Hematopoietic multipotent progenitor cell treated with erythropoietin and hydrocortisone succinate and interleukin-3 and kit ligand, for 8 days (in vitro differentiated cells): Measurements from ENCODE around the gene TTC28.
"Not testable (repeated sequence)": the region's sequence is repeated elsewhere in the genome, so short reads cannot be mapped to it uniquely, and the experiment has no call there.

Experiments
- DNase-seq: peaks from one replicate; pipeline ENCODE4 v3.0.0-alpha.2; 2015

TTC28 gene

DNA sequence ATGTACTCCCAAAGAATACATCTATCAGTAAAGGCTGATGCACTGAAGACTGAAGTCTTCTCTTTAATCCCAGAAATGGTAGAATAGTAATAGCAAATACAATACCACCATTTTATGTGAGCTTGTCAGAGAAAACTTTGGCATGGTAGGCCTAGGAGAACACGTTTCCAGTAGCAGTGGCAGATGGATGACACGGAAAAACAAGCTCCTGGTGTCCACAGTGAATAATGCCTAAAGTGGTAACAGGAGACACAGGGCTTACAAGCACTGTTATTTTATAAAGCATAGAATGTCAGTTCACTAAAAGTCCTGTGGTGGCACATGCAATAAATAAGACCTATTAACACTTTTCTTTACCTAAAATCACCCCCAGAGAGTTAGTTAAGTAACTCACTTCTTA is 277.6 kb downstream of the TTC28 start:
- DNase-seq = no peak

GRCh38 chr22:28398981-28399380 is 280.7 kb downstream of the TTC28 start:
- no peak for DNase-seq

- no peak for DNase-seq
Observed at GRCh38 chr22:28398355-28398754, 281.3 kb downstream of the TTC28 start.

DNA sequence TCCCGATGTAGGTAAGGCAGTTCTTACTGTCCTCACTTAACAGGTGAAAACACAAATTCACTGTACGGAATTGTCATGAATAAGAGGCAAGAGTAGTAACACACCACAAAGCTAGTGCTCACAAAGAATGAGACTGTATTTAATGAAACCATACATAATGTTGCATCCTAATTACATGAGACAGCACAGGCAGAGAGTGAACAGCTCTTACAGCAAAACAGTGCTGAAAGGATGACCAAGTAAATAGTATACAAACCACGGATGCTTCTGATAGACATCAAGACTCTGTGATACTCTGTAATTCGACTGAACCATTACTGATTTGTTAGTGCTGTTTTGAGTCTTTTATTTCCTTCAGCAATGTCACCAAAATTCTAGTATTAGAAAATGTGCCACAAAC is 282.3 kb downstream of the TTC28 start:
- DNase-seq = no peak

GRCh38 chr22:28395920-28396753 is 283.5 kb downstream of the TTC28 start:
- DNase-seq = peak; percentile 55

DNA sequence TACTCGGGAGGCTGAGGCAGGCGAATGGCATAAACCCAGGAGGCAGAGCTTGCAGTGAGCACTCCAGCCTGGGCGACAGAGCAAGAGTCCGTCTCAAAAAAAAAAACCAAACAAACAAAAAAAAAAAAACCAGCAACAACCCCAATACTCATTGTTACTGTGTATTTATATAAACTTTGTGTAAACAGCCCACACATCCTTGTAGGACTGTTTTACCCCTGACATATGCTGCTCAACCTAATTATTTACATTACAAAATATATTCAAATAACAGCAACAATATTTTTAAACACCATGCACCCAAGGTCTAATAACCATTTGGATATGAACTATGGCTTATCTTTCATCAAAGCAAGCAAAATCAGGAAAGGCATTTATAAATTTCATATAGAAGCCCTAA is 284.1 kb downstream of the TTC28 start:
- DNase-seq = no peak

DNA sequence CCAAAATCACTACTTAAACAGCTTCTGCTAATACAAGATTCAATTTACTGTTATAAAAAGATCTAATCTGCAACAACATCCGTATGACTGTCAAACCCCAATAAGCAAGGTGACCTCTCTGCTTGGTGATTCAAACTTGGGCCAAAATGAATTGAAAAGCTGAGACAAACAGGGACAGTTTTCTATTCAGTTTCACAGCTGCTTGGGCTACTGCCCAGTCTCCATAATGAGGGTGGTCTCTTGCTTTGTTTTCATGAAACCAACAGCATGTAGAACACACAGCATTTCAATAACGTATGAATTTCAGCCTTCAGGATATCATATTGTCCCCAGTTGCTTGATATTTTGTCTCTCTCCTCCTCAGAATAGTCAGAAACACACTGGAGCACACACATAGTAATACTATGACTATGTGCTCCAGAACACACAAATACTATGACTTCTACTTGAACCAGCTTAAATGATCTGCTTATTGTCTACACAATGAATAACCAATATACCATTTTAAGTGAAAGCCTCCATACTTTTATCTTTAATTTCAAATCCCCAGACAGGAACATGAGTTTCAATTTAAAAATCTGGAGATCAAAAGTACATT is 285.0 kb downstream of the TTC28 start:
- no peak for DNase-seq

- no peak for DNase-seq
Observed at GRCh38 chr22:28381429-28382167, 298.0 kb downstream of the TTC28 start.

GRCh38 chr22:28379951-28380350 is 299.7 kb downstream of the TTC28 start:
- no peak for DNase-seq

- DNase-seq = no peak
Observed at GRCh38 chr22:28379075-28379779, 300.4 kb downstream of the TTC28 start.

DNA sequence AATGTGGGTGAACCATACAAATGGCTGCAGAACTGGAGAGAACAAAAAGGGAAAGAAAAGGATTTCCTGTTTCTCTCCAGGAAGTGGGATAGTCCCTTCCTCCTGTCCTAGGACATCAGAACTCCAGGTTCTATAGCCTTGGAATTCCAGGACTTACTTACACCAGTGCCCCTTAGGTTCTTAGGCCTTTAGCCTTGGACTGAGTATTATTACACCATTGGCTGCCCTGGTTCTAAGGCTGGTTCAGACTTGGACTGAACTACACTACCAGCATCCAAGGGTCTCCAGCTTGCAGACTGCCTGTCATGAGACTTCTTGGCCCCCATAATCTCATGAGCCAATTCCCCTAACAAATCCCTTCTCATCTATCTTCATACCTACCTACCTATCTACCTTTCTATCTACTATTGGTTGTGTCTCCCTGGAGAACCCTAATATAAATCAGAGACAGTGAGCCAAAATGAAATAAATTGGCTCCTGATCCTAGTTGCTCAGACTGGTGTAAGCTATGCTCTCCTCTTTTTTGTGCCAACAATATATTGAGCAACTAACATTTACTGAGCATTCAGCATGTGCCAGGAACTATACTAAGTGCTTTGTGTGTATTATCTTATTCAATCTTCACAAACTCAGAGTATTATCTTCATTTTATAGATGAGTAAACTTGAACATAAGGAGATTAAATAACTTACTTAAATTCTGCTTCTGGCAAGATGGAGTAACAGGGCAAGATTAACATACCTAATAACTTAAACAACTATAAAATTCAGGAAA is 303.7 kb downstream of the TTC28 start:
- no peak for DNase-seq

GRCh38 chr22:28373831-28374230 is 305.8 kb downstream of the TTC28 start:
- no peak for DNase-seq

GRCh38 chr22:28369854-28370253 is 309.8 kb downstream of the TTC28 start:
- peak; percentile 89 for DNase-seq

- DNase-seq = no peak
Observed at GRCh38 chr22:28366856-28367255, 312.8 kb downstream of the TTC28 start.

DNA sequence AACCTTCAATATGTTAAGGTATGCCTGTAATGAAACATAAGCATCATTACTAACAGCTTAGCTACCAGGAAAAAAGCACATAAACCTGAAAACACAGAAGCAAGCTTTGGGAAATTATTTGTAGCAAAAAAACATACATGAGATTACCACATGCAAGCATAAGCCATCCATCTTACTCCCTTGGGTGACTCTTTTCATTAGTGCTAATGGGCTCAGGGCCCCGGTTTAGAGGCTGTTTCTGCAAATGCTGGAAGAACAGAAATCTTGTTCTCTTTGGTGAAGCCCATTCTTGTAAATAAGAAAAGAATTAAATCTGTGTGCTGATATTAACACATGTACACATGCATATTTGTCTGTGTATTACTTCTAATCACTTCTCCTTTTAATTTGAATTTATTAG is 314.3 kb downstream of the TTC28 start:
- no peak for DNase-seq

GRCh38 chr22:28364105-28364504 is 315.5 kb downstream of the TTC28 start:
- not testable (repeated sequence) for DNase-seq

DNA sequence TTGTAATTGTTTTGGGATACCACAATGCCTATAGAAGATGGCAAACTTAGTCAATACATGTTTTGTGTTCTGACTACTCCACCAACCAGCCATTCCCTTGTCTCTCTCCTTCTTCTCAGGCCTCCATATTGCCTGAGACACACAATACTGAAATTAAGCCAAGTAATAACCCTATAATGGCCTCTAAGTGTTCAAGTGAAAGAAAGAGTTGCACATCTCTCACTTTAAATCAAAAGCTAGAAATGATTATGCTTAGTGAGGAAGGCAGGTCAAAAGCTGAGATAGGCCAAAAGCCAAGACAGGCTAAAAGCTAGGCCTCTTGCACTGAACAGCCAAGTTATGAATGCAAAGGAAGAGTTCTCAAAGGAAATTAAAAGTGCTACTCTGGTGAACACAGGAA is 318.7 kb downstream of the TTC28 start:
- no peak for DNase-seq

- DNase-seq = no peak
Observed at GRCh38 chr22:28358312-28358711, 321.3 kb downstream of the TTC28 start.

GRCh38 chr22:28357193-28357592 is 322.4 kb downstream of the TTC28 start:
- DNase-seq = no peak

DNA sequence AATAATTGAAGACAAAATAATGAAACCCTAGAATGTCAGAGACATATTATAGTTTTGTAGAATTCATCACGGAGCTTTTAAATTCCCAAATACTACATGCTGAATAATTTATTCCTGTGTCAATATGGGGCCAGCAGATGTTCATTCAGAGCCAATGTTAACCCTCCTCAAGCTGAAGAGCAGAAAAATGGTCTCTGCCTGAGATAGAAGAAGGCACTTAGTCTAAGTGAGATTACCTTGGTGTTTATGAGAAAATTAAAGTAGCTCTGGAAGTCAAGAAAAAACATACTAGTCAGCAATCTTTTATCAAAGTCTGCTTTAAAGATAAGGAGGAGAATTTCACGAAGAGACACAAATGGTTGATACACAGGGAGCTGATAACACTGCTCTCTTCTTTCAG is 328.2 kb downstream of the TTC28 start:
- DNase-seq = no peak

GRCh38 chr22:28348613-28349609 is 330.7 kb downstream of the TTC28 start:
- DNase-seq = no peak
